Stomach (tissue), 9 donors: ENCODE measurements around the gene DCANP1. TPM values are rescaled to one million over a fixed set of nuclear protein-coding genes. Genes with fewer than 3 reads are reported as not detected.

Source experiments
- DNase-seq, 2 donors: peaks; one replicate each; pipeline versions ENCODE4 v3.0.0 to v3.0.0-alpha.2; 2013 to 2019
- H3K27ac ChIP-seq, 5 donors: fragments of 200-600 bp in 4 of 5; sonication (generic) in 4 of 5; one replicate each; pipeline ENCODE4 v1.5.1; 2013 to 2019; ENCODE audit warnings: mild to moderate bottlenecking in 1 of 5, moderate library complexity in 1 of 5
- H3K27me3 ChIP-seq, 3 donors: fragments of 200-600 bp; sonication (generic); one replicate each; pipeline ENCODE4 v1.5.1; 2017 to 2019; ENCODE audit warnings: mixed run types in 1 of 3
- H3K36me3 ChIP-seq, 4 donors: fragments of 200-600 bp; sonication (generic); 1 replicate in 3 of 4; 2 replicates in 1 of 4; pipeline ENCODE4 v1.5.1; 2016 to 2019
- H3K4me1 ChIP-seq, 4 donors: fragments of 200-600 bp; sonication (generic); one replicate each; pipeline ENCODE4 v1.5.1; 2016 to 2019
- H3K4me3 ChIP-seq, 4 donors: fragments of 200-600 bp; sonication (generic) in 3 of 4; one replicate each; pipeline ENCODE4 v1.5.1; 2016 to 2019; ENCODE audit warnings: mild to moderate bottlenecking in 1 of 4
- H3K9me3 ChIP-seq, 4 donors: fragments of 200-600 bp; sonication (generic); one replicate each; pipeline ENCODE4 v1.5.1; 2016 to 2019
- EP300 ChIP-seq: sonication (generic); formaldehyde crosslinking; IDR thresholded peaks from one replicate; pipeline ENCODE4 v1.6.1; 2017; ENCODE audit warnings: antibody characterized with exemption
- POLR2A ChIP-seq, 4 donors: fragments of 450-650 bp; IDR thresholded peaks; one replicate each; pipeline ENCODE4 v1.6.1; 2016; ENCODE audit warnings: antibody characterized with exemption in 4 of 4, control low read depth in 2 of 4, mild to moderate bottlenecking in 1 of 4, moderate library complexity in 1 of 4
- POLR2AphosphoS5 ChIP-seq, 3 donors: sonication (generic); formaldehyde crosslinking; IDR thresholded peaks; one replicate each; pipeline ENCODE4 v1.6.1; 2016; ENCODE audit warnings: antibody characterized with exemption in 3 of 3
- WGBS, 5 donors: extraction: QIAGEN DNeasy Blood & Tissue Kit in 3 of 5; methylation state at CpG; one replicate each; pipeline versions ENCODE4 v1.1.5 to v1.1.7; 2013 to 2018; 5-methylcytosine and 5-hydroxymethylcytosine counted together
- intact Hi-C: fragments of 100-400 bp; cut with DNase I; formaldehyde crosslinking; loops from one replicate; pipeline ENCODE4 v1.15.1; 2023; ENCODE audit warnings: low total_unique reads
- polyA plus RNA-seq, 3 donors: library from polyadenylated mRNA; stranded (reverse); fragments of 200-250 nt; gene quantifications; one replicate each; pipeline ENCODE4 v1.2.3, GENCODE V29; 2013
- small RNA-seq, 4 donors: library from RNA; depleted of rRNA; stranded (forward); fragments of <200 nt; gene quantifications; one replicate each; pipeline ENCODE3, GENCODE V24; 2016
- total RNA-seq, 5 donors: library from RNA; depleted of rRNA; stranded (reverse); fragments of >200 nt; gene quantifications; one replicate each; pipeline versions ENCODE4 v1.1.0 to v1.2.3, GENCODE V29; 2014 to 2016
- TF ChIP-seq, protein P1 (sequence below), 7 experiments: fragments of 450-650 bp in 4 of 7; fragments of 200-600 bp in 3 of 7; sonication (generic) in 3 of 7; IDR thresholded peaks; one replicate each; pipeline ENCODE4 v1.5.1; 2016 to 2019; ENCODE audit warnings: antibody characterized with exemption in 7 of 7, control low read depth in 2 of 7, mild to moderate bottlenecking in 1 of 7
- donor health status: healthy with polysubstance abuse.
- donor health status: Bipolar disorder and iron deficiency.
- donor health status: healthy.

DCANP1 gene
- total and polyA plus RNA-seq, 8 donors: 0.55 TPM; not detected in 7

DNA sequence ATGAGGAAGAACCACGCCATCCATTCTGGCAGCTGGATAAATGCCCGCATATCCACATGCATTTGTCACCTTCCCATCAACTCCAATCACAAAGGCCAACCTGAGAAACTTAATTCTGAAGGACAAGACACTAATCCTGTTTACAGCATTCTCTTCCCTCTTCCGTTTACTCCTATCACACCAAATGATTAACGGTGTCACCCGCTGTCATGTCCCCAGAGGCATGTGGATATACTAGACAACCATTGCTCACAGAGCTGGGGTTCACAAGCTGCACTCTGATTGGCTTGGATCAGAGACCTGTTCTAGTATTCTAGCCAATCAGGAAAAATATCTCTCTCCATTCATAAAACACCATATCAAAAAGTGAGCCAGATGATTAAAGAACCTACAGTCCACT lies 51.7 kb downstream of the DCANP1 start:
- Histone ChIP-seq H3K4me1 (peaks cover 63 to 87% (median 82%) of the 10 kb centered on the region in 4 donors), H3K4me3 (no peak overlapping the region), H3K36me3 (peaks cover 0 to 10% (median under 1%) of the 10 kb centered on the region in 4 donors), H3K9me3 (no peaks in the 10 kb centered on the region), H3K27me3 (no peaks in the 10 kb centered on the region), H3K27ac (peak overlapping the region in 2 of 5 donors; percentile 5 to 22)
- DNase-seq: no peak
- WGBS, 5 donors: 63 to 74% (median 68%) methylated on average over 5 of the region's 5 CpGs
- TF ChIP-seq POLR2AphosphoS5 (IDR thresholded peaks at IDR 0.05): no peak
- no peak for TF ChIP-seq EP300
- TF ChIP-seq, protein P1, sequence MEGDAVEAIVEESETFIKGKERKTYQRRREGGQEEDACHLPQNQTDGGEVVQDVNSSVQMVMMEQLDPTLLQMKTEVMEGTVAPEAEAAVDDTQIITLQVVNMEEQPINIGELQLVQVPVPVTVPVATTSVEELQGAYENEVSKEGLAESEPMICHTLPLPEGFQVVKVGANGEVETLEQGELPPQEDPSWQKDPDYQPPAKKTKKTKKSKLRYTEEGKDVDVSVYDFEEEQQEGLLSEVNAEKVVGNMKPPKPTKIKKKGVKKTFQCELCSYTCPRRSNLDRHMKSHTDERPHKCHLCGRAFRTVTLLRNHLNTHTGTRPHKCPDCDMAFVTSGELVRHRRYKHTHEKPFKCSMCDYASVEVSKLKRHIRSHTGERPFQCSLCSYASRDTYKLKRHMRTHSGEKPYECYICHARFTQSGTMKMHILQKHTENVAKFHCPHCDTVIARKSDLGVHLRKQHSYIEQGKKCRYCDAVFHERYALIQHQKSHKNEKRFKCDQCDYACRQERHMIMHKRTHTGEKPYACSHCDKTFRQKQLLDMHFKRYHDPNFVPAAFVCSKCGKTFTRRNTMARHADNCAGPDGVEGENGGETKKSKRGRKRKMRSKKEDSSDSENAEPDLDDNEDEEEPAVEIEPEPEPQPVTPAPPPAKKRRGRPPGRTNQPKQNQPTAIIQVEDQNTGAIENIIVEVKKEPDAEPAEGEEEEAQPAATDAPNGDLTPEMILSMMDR (IDR thresholded peaks at IDR 0.05): no peak
- no peak for TF ChIP-seq POLR2A (IDR thresholded peaks at IDR 0.05)
- intact Hi-C loops: no loop called here

Small RNA genes within 50 kb of the gene (small RNA-seq; reads per million reads assigned to genes)
- gene DCANP1: 0 reads per million in 4 donors

Other genes starting within 250 kb of the DCANP1 start
- gene MACROH2A1, start 48.1 kb downstream of the DCANP1 start, total RNA-seq: 100 to 1,000 TPM; 143 to 206 (median 175) TPM
- gene MACROH2A1, start 48.1 kb downstream of the DCANP1 start, polyA plus RNA-seq: 100 to 1,000 TPM in 1 of 3 donors, 10 to 100 TPM in 2; 77.1 to 123 (median 85.8) TPM
- gene TIFAB, start 5.0 kb upstream of the DCANP1 start, total RNA-seq: not detected
- under 1 TPM in 1 of 3 donors, not detected in 2; 0.08 TPM for gene TIFAB, start 5.0 kb upstream of the DCANP1 start, polyA plus RNA-seq
- gene NEUROG1, start 88.6 kb upstream of the DCANP1 start, total RNA-seq: not detected
- gene NEUROG1, start 88.6 kb upstream of the DCANP1 start, polyA plus RNA-seq: not detected
- gene CXCL14, start 131.6 kb upstream of the DCANP1 start, total RNA-seq: 10 to 100 TPM in 3 of 5 donors, not detected in 2; 15.6 to 82.0 (median 27.9) TPM
- gene CXCL14, start 131.6 kb upstream of the DCANP1 start, polyA plus RNA-seq: 10 to 100 TPM; 12.7 to 51.6 (median 36.3) TPM